Activated CD8-positive, alpha-beta T cell treated with anti-CD3 and anti-CD28 coated beads, Interleukin-2, amount 10 ng/mL, durations not matched to agents 7 days and 5 days (primary cell): ENCODE data around the gene NRP2. TPM values are rescaled to one million over a fixed set of nuclear protein-coding genes. Genes with fewer than 3 reads are reported as not detected.

Experiments
- ATAC-seq: fragments of 150-1000 bp; cut with Tn5 transposase; one replicate; pipeline ENCODE4 v1.10.0; 2021; ENCODE audit warnings: moderate library complexity
- CTCF ChIA-PET: fragments of 350-600 bp; sonication (Branson Sonifier 250); formaldehyde crosslinking; loops from one replicate; lab custom pipeline; 2021; ENCODE audit warnings: antibody characterized with exemption; lab: Charles Lee
- POLR2A ChIA-PET: fragments of 350-600 bp; sonication (Branson Sonifier 250); formaldehyde crosslinking; loops from one replicate; lab custom pipeline; 2021; ENCODE audit warnings: antibody characterized with exemption; lab: Charles Lee
- DNase-seq: peaks from one replicate; pipeline ENCODE4 v3.0.0-alpha.2; 2020
- H3K27ac Mint-ChIP-seq: one replicate; pipeline ENCODE4 v1.8.0; 2021; ENCODE audit warnings: mild to moderate bottlenecking, mixed read lengths
- H3K27me3 Mint-ChIP-seq: one replicate; pipeline ENCODE4 v1.8.0; 2021; ENCODE audit warnings: low read depth, mixed read lengths
- H3K36me3 Mint-ChIP-seq: one replicate; pipeline ENCODE4 v1.8.0; 2021; ENCODE audit warnings: low read depth, mixed read lengths
- H3K4me1 Mint-ChIP-seq: one replicate; pipeline ENCODE4 v1.8.0; 2021; ENCODE audit warnings: low read depth, mixed read lengths
- H3K4me3 Mint-ChIP-seq: one replicate; pipeline ENCODE4 v1.8.0; 2021; ENCODE audit warnings: mild to moderate bottlenecking, mixed read lengths
- H3K9me3 Mint-ChIP-seq: one replicate; pipeline ENCODE4 v1.8.0; 2022; ENCODE audit warnings: mixed read lengths; ENCODE audit not compliant: insufficient read depth
- total RNA-seq, 2 experiments: library from RNA; stranded (reverse); gene quantifications; one replicate each; pipeline ENCODE4 v1.2.3, GENCODE V29; 2021

The NRP2 gene
- total RNA-seq, 2 experiments from 2014 or later: 4.0 to 4.2 TPM

DNA sequence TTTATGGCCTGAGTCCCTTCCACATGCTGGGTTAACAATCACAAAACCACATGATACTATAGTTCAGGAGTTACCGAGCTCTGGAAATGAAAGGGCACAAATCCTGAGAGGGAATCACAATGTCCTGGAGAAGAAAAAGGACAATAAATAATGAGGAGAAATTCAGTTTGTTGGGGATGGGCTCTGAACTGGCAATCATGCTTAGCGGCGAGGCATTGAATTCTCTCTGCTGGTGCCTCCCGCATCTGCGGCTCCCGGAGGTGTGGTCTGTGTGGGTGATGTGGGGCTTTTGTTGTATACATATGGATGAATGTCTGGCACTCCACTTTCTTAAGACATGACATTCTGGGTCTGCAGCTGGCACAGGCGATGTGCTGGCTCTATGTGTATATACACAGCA, 46.1 kb downstream of the NRP2 start:
- no peak overlapping the region for H3K27ac Mint-ChIP-seq
- ChIA-PET POLR2A (no interaction called here), CTCF (no interaction called here)
- H3K36me3 Mint-ChIP-seq: no peaks in the 10 kb centered on the region
- DNase-seq (no peak), ATAC-seq (no peak)
- no peaks in the 10 kb centered on the region for H3K4me1 Mint-ChIP-seq
- no peaks in the 10 kb centered on the region for H3K9me3 Mint-ChIP-seq
- H3K4me3 Mint-ChIP-seq: no peak overlapping the region
- H3K27me3 Mint-ChIP-seq: peaks cover 2% of the 10 kb centered on the region

GRCh38 chr2:205730191-205730590, 47.9 kb downstream of the NRP2 start:
- Mint-ChIP-seq H3K4me1 (no peaks in the 10 kb centered on the region), H3K27ac (no peak overlapping the region), H3K27me3 (peaks cover 2% of the 10 kb centered on the region), H3K9me3 (no peaks in the 10 kb centered on the region), H3K4me3 (no peak overlapping the region), H3K36me3 (no peaks in the 10 kb centered on the region)
- ATAC-seq: no peak
- DNase-seq: no peak
- ChIA-PET POLR2A (no interaction called here), CTCF (no interaction called here)

DNA sequence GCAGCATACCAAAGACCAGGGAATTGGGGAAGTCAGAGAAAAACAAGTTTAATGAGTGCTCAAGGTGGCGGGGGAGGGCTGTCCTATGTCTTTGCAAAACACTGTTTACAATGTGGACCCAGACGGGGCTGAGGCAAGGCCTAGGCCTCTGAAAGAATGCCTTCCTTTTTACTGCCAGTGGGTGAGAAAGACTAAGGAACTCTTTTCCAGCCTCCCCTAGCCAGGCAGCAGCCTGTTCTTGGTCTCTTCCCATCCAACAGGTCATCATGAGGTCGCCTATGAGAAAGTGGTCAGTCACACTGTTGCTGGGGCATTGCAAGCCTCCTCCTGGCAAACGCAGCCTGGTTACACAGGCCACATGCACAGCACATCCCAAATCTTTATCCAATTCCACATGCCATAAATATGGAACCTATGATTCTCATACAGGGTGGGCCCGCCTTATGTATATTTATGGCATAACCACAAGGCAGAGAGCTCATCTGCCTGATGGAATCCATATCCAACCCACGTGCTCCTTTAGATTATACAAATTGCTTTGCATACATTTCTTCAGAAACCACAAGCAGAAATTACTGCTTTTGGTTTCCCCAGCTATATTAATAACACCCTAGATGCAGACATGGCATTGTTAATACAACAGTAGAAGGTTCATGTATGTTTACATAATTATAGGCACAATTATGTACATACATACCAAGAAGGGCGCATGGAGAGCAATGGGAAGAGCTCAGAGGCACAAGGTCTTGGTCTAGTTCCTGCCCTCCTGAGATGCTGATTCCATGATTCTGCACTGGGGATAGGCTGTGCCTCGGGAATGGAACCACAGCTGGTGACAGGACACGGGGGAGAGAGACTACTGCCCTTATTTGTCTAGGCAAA, 48.6 kb downstream of the NRP2 start:
- H3K9me3 Mint-ChIP-seq: no peaks in the 10 kb centered on the region
- ChIA-PET POLR2A (no interaction called here), CTCF (no interaction called here)
- no peaks in the 10 kb centered on the region for H3K36me3 Mint-ChIP-seq
- DNase-seq: no peak
- H3K27me3 Mint-ChIP-seq: peaks cover 2% of the 10 kb centered on the region
- no peak overlapping the region for H3K4me3 Mint-ChIP-seq
- ATAC-seq: no peak
- H3K27ac Mint-ChIP-seq: no peak overlapping the region
- no peaks in the 10 kb centered on the region for H3K4me1 Mint-ChIP-seq

GRCh38 chr2:205731583-205731981, 49.3 kb downstream of the NRP2 start:
- DNase-seq (no peak), ATAC-seq (no peak)
- POLR2A ChIA-PET: no interaction called here
- no peak overlapping the region for H3K4me3 Mint-ChIP-seq
- H3K27ac Mint-ChIP-seq: no peak overlapping the region
- H3K27me3 Mint-ChIP-seq: peaks cover 2% of the 10 kb centered on the region
- H3K4me1 Mint-ChIP-seq: no peaks in the 10 kb centered on the region
- H3K9me3 Mint-ChIP-seq: no peaks in the 10 kb centered on the region
- H3K36me3 Mint-ChIP-seq: no peaks in the 10 kb centered on the region
- CTCF ChIA-PET: no interaction called here

DNA sequence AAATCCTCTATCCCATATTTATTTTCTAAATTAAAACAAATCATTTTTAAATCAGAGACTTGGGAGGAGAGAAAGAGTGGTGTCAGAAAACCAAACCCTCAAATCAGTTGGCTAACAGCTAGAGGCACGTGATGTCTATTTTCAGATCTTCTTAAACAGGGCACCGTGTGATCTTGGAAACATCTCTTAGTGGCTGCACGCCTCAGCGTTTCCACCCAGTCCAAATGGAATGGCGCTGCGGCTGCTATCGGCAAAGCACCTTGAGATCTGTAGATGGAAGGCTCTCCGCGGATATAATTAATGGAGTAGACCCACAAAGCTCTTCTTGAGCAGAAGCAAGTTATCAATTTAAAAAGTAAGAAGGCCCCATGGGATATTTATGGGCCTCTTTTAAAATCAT, 50.0 kb downstream of the NRP2 start:
- ATAC-seq (no peak), DNase-seq (no peak)
- no peaks in the 10 kb centered on the region for H3K4me1 Mint-ChIP-seq
- no peak overlapping the region for H3K4me3 Mint-ChIP-seq
- H3K36me3 Mint-ChIP-seq: no peaks in the 10 kb centered on the region
- ChIA-PET POLR2A (no interaction called here), CTCF (no interaction called here)
- H3K27me3 Mint-ChIP-seq: peaks cover 2% of the 10 kb centered on the region
- no peaks in the 10 kb centered on the region for H3K9me3 Mint-ChIP-seq
- H3K27ac Mint-ChIP-seq: no peak overlapping the region

- Mint-ChIP-seq H3K27me3 (peaks cover 2% of the 10 kb centered on the region), H3K27ac (no peak overlapping the region), H3K36me3 (no peaks in the 10 kb centered on the region), H3K4me3 (no peak overlapping the region), H3K9me3 (no peaks in the 10 kb centered on the region), H3K4me1 (no peaks in the 10 kb centered on the region)
- ChIA-PET POLR2A (no interaction called here), CTCF (no interaction called here)
- DNase-seq: no peak
- no peak for ATAC-seq
Observed at GRCh38 chr2:205733082-205733481, 50.8 kb downstream of the NRP2 start.

GRCh38 chr2:205733648-205734047, 51.3 kb downstream of the NRP2 start:
- H3K9me3 Mint-ChIP-seq: no peaks in the 10 kb centered on the region
- ATAC-seq: no peak
- H3K27me3 Mint-ChIP-seq: peaks cover 2% of the 10 kb centered on the region
- H3K36me3 Mint-ChIP-seq: no peaks in the 10 kb centered on the region
- H3K27ac Mint-ChIP-seq: no peak overlapping the region
- DNase-seq: no peak
- ChIA-PET CTCF (no interaction called here), POLR2A (no interaction called here)
- no peaks in the 10 kb centered on the region for H3K4me1 Mint-ChIP-seq
- H3K4me3 Mint-ChIP-seq: no peak overlapping the region

DNA sequence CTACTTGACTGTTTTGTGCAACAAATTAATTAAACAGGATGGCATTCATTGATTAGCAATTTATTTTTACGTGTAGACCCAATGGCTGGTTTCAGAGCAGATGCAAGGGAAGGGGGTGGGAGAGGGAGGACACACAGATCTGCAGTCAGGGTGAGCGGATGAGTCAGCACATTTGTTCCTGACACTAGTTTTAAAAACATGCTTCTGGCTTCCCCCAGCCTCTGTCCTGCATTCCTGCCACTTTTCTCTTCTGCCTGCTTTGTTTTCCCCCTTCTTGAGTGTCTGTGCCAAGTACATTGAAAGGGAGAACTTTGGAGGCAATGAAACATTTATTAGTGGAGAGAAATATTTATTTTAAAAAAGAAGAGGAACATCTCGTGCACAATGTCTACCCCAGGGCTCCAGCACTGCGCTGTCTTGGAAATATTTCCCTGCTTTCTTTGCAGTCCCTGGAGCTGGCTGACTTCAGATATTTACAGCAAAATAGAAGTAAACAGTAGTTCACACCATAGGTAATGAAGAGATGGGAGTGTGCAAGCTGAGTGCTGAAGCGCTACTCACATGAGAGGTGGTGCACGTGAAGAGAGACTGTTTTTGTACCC, 52.2 kb downstream of the NRP2 start:
- H3K4me3 Mint-ChIP-seq: no peak overlapping the region
- H3K27me3 Mint-ChIP-seq: peaks cover 2% of the 10 kb centered on the region
- DNase-seq (no peak), ATAC-seq (no peak)
- POLR2A ChIA-PET: no interaction called here
- H3K4me1 Mint-ChIP-seq: no peaks in the 10 kb centered on the region
- H3K36me3 Mint-ChIP-seq: no peaks in the 10 kb centered on the region
- no peak overlapping the region for H3K27ac Mint-ChIP-seq
- H3K9me3 Mint-ChIP-seq: no peaks in the 10 kb centered on the region
- CTCF ChIA-PET: interaction anchor here (1.1 kb wide), 1 partner anchor 192 kb away, joined by 3 read pairs; no protein-coding TSS in a partner anchor

- ATAC-seq: no peak
- no peak overlapping the region for H3K27ac Mint-ChIP-seq
- no peaks in the 10 kb centered on the region for H3K27me3 Mint-ChIP-seq
- CTCF ChIA-PET: no interaction called here
- H3K36me3 Mint-ChIP-seq: no peaks in the 10 kb centered on the region
- no peak for DNase-seq
- H3K4me3 Mint-ChIP-seq: no peak overlapping the region
- no peaks in the 10 kb centered on the region for H3K9me3 Mint-ChIP-seq
- no peaks in the 10 kb centered on the region for H3K4me1 Mint-ChIP-seq
- POLR2A ChIA-PET: no interaction called here
Observed at GRCh38 chr2:205738117-205738968, 56.0 kb downstream of the NRP2 start.

DNA sequence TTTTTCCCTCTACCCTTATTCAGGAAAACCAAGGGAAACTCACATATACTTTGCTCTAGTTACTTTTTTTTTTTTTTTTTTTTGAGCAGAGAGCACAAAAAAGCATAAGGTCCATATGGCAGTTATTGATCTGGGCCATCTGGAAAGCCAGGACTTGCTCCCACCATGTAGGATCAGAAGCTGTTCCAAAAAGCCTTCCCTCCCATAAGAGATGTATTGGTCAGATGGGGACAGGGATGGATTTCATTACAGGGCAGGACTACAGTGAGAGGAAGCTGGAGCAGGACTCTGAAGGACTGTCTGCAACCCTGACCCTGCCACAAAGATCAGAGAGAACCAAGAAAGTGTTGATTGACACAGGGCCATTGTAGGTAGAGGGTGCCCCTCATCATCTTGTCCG, 57.3 kb downstream of the NRP2 start:
- ChIA-PET POLR2A (no interaction called here), CTCF (interaction anchor here (1.2 kb wide), 1 partner anchor 11 kb away, joined by 4 read pairs; no protein-coding TSS in a partner anchor)
- no peaks in the 10 kb centered on the region for H3K36me3 Mint-ChIP-seq
- no peaks in the 10 kb centered on the region for H3K9me3 Mint-ChIP-seq
- H3K4me1 Mint-ChIP-seq: no peaks in the 10 kb centered on the region
- ATAC-seq: no peak
- no peak overlapping the region for H3K27ac Mint-ChIP-seq
- H3K4me3 Mint-ChIP-seq: no peak overlapping the region
- H3K27me3 Mint-ChIP-seq: no peaks in the 10 kb centered on the region
- DNase-seq: no peak

GRCh38 chr2:205740381-205740780, 58.1 kb downstream of the NRP2 start:
- Mint-ChIP-seq H3K27me3 (no peaks in the 10 kb centered on the region), H3K9me3 (no peaks in the 10 kb centered on the region), H3K36me3 (no peaks in the 10 kb centered on the region), H3K27ac (no peak overlapping the region), H3K4me3 (no peak overlapping the region), H3K4me1 (no peaks in the 10 kb centered on the region)
- ATAC-seq (no peak), DNase-seq (no peak)
- CTCF ChIA-PET: interaction anchor here (1.2 kb wide), 1 partner anchor 10 kb away, joined by 4 read pairs; no protein-coding TSS in a partner anchor
- POLR2A ChIA-PET: no interaction called here
